ENCODE measurements around the gene ARHGEF26. TPM values are rescaled to one million over a fixed set of nuclear protein-coding genes. Genes with fewer than 3 reads are reported as not detected.

ARHGEF26 gene, protein sequence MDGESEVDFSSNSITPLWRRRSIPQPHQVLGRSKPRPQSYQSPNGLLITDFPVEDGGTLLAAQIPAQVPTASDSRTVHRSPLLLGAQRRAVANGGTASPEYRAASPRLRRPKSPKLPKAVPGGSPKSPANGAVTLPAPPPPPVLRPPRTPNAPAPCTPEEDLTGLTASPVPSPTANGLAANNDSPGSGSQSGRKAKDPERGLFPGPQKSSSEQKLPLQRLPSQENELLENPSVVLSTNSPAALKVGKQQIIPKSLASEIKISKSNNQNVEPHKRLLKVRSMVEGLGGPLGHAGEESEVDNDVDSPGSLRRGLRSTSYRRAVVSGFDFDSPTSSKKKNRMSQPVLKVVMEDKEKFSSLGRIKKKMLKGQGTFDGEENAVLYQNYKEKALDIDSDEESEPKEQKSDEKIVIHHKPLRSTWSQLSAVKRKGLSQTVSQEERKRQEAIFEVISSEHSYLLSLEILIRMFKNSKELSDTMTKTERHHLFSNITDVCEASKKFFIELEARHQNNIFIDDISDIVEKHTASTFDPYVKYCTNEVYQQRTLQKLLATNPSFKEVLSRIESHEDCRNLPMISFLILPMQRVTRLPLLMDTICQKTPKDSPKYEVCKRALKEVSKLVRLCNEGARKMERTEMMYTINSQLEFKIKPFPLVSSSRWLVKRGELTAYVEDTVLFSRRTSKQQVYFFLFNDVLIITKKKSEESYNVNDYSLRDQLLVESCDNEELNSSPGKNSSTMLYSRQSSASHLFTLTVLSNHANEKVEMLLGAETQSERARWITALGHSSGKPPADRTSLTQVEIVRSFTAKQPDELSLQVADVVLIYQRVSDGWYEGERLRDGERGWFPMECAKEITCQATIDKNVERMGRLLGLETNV
- total RNA-seq = 1.1 and 4.0 TPM in 2 replicates

DNA sequence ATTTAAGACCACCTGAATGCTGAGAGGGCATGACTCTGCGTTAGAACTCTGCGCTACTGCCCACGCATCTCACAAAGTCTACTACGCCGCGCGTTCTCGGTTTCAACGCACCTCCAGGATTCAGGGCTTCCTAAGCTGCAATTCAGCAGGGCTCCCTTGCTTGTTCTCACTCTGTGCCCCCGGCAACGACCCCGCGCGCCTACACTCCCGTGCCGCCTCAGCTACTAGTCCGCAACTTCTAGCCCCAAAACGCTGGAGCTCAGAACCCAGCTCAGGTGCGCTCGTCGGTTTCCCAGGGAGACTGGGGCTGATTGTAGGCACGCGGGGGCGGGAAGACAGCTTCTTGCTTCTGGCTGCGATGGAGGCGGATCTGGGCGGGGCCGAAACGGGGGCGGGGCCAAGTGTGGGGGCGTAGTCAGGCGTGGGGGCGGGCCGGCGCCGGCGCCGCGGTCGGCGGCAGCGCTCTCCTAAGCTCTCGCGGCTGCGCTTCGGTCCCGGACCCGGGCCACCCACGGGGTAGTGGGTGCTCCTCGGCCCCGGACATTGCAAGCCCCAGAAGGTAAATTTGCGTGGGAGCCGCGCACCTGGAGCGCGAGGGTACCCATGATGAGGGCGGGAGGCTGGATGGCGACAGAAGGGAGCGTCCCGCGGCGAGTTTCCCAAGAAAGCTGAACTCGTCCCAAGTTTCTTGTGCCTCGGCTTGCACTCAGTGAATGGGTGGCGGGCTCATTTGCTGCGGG, at the start of gene ARHGEF26:
Gene ARHGEF26, plus strand, starts transcription at position 430 of the 740 bp plus-strand sequence. CDS start 603 bp downstream, outside the sequence.

Other genes starting within 250 kb of the ARHGEF26 start
- gene DHX36, start 203.1 kb downstream of the ARHGEF26 start, total RNA-seq = 34.7 and 35.5 TPM in 2 replicates